ENCODE results near the gene KCNK4.

GRCh38 chr11:64337538-64338249 lies 46.6 kb downstream of the KCNK4 start:
- TF ChIP-seq CTCF (conservative IDR thresholded peaks at IDR 0.05; ENCODE audit: low read depth, low read length) = no peak
- no peak for TF ChIP-seq EZH2 (IDR thresholded peaks at IDR 0.05; ENCODE audit: borderline replicate concordance, low read depth, low read length, poor library complexity, severe bottlenecking)

Measured in A673 (cell line).